Measurements from ENCODE around the gene DDC.

DDC gene

DNA sequence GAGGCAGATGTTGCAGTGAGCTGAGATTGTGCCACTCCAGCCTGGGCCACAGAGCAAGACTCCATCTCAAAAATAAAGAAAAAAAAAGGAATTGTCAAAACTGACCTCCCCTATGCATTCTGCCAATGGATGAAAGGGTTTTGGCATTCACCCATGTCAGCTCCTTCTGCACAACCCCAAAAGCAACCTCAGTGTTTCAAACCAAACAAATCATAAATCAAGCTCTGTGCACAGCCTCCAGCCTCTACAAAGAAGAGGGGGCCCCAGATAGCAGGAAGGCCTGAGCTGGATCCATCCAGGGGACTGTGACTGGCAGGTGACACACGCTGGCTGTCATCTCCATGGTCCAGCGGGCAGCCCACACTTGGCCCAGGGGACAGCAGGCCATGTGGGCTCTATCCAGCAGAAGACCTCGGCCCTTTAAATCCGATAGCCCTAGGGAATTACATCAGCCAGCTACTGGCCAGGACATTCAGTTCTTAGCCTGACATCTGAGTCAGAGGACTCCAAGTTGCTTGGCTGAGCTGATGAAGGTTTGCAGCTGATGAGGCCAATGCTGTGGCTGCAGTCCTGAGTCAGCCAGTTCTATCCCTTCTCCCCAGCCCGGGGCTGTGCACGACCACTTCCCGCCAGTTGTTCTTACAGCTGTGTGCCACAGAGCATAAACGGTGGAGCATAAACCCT is 63.1 kb downstream of the DDC start:
- H3K4me3 ChIP-seq (ENCODE audit: low read length), result no peak overlapping the region
- TF ChIP-seq ZNF274 (IDR thresholded peaks at IDR 0.05; ENCODE audit: low read depth, low read length), result no peak

DNA sequence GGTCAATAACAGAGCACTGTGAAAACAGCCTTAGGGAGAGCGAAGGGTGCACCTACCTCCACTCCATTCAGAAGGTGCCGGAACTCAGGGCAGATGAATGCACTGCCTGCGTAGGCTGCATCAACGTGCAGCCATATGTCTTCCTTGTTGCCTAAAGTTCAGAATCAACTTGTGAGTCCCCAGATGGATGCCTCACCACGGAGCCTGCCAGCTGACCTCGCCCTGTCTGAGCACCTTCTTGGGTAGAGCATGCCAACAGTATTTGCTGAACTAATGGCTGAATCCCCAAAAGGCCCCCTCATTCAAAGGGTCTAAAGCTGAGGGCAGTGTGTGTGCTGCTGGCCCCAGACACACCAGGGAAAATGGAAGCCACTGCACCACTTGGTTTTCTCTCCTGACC is 66.1 kb downstream of the DDC start:
- H3K4me3 ChIP-seq (ENCODE audit: low read length), result no peak overlapping the region
- TF ChIP-seq ZNF274 (IDR thresholded peaks at IDR 0.05; ENCODE audit: low read depth, low read length), result no peak

DNA sequence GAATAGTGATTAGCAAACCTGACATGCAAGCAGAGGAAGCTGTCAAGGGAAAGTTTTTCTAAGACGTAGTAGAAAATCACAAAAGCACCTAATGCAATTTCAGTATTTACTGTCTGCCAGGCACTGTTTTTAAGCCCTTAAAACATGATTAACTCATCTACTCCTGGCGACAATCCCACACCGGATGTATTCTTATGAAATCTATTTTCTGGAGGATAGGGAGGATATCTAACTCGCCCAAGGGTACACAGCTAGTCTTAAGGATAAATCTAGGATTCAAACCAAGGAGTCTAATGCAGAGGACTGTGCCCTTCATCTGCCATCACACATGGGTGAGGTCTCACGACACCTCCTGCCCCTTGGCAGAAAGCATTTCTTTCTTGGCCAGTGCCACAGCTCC is 67.2 kb downstream of the DDC start:
- no peak for TF ChIP-seq ZNF274 (IDR thresholded peaks at IDR 0.05; ENCODE audit: low read depth, low read length)
- H3K4me3 ChIP-seq (ENCODE audit: low read length), result no peak overlapping the region

DNA sequence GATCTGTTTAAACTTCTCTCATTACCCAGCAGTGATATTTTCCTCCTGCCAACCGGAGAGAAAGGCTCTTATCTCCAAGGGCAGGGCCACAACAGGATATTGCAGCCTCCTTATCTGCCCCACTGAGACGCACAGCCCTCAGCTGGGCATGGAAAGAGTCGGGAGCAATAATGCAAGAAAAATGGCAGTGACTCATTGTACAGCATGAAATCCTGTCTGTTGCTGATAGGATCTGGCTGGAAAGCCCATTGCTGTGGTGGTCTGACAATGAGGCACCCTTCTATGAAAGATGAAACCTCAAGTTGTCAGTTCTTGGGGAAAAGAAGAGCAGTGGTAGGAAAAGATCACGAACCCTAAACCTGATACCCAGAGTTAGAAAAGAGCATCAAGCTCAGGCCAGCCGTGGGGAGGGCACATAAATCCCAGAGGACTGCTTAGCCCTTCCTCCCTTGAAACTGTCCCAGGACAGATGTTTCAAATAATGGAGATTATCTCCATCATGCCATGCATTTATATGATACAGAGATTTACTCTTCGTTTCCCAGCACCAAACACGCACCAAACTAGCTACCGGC is 68.0 kb downstream of the DDC start:
- TF ChIP-seq ZNF274 (IDR thresholded peaks at IDR 0.05; ENCODE audit: low read depth, low read length), result no peak
- no peak overlapping the region for H3K4me3 ChIP-seq (ENCODE audit: low read length)

DNA sequence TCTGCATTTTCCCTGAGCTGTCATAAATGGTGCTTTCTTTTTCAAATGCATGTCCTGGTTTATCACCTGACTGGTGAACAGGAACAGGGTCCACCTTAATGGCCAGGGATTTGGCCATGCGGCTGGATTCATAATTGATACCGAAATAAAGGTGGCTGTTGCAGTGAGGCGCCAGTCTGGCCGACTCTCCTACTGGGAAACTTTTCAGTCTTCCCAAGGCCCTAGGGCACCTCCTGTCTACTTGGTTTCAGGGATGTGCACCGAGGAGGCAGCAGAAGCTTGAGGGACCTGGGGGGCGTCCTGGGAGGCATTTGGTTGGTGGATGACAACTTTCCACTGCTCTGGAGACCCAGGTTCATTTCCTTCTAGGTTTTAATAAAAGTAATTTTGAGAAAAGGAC is 68.6 kb downstream of the DDC start:
- TF ChIP-seq ZNF274 (IDR thresholded peaks at IDR 0.05; ENCODE audit: low read depth, low read length), result no peak

DNA sequence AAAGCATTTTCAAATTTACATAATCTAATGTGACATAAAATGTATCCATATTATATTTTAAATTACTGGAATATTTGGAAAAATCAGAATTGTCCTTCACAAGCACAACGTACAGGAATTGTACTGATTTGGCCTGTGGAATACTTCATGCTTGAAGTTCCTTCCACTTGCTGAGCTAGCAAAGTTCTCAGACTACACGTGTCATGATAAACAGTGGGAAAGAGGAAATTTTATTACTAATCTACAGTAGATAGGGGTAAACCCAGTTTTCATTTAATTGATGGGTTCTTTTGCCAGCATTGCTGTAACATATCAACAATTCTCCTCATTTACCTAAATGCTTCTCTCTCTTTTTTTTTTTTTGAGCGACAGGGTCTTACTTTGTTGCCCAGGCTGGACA is 69.5 kb downstream of the DDC start:
- no peak overlapping the region for H3K4me3 ChIP-seq (ENCODE audit: low read length)
- TF ChIP-seq ZNF274 (IDR thresholded peaks at IDR 0.05; ENCODE audit: low read depth, low read length), result no peak

More for the DNA sequence above, 68.6 kb downstream of the DDC start:
- H3K4me3 ChIP-seq (ENCODE audit: low read length), result no peak overlapping the region

DNA sequence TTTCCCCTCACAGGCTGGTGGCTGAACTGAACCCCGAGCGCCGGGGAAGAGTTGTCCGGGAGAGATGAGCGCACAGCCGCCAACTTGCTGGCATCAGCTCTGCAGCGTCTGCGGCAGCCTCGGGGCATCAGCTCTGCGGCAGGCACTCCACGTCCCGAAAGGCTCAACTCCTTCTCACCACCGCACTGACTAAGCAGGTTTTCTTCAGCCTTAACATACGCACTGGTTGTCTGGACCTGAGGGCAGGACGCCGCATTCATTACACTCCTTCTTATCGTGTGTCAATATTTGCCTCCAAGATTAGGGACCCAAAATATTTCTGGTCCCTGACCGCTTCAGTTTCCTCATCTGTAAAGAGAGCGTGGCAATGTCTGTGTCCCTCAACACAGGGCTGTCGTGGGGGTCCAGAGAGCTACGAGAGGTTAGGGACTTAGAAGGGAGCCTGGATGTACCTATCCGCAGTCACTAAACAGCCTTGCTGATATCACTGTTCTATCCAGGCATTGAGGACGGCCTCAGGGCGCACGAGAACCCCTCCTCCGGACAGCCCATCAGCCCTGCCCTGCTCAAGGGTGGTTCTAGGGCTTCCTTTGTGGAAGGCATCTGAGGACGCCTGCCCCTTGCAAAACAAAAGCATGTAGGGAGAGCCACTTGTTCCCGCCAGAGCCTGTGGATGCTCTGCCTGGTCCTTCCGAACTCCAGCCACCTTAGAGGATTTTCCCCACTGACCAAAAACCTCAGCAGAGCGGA is 72.3 kb downstream of the DDC start:
- TF ChIP-seq ZNF274 (IDR thresholded peaks at IDR 0.05; ENCODE audit: low read depth, low read length), result no peak
- H3K4me3 ChIP-seq (ENCODE audit: low read length), result no peak overlapping the region

DNA sequence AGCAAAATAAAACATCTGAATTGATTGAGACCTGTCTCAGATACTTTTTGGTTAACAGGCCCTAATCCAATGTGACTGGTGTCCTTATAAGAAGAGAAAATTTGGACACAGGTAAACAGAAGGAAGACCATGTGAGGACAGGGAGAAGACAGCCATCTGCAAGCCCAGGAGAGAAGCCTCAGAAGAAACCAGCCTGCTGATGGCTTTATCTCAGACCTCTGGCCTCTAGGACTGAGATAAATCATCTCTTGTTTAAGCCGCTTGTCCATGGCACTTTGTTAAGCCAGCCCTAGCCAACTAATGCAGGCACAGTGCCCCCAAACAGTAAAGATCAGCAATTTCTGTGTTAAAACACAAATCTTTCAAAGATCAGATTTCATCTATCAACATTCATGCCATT is 73.3 kb downstream of the DDC start:
- no peak overlapping the region for H3K4me3 ChIP-seq (ENCODE audit: low read length)
- no peak for TF ChIP-seq ZNF274 (IDR thresholded peaks at IDR 0.05; ENCODE audit: low read depth, low read length)

DNA sequence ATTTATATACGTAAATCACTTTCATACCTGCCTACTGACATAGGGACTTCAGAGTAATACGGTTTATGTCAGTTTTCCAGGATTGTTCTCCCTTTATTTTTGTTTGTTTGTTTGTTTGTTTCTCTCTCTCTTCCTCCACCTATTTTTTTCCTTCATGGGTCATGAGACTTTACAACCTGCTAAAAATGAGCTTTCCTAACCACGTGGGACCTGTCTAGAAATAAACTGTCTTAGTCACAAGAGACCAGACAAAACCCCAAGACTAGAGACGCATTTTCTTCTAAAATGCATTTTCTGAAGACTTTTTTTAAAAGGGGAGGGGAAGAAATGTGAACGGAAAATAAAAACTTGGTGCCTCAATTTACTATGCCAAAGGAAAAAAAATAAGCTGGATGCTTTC is 74.0 kb downstream of the DDC start:
- TF ChIP-seq ZNF274 (IDR thresholded peaks at IDR 0.05; ENCODE audit: low read depth, low read length), result no peak

DNA sequence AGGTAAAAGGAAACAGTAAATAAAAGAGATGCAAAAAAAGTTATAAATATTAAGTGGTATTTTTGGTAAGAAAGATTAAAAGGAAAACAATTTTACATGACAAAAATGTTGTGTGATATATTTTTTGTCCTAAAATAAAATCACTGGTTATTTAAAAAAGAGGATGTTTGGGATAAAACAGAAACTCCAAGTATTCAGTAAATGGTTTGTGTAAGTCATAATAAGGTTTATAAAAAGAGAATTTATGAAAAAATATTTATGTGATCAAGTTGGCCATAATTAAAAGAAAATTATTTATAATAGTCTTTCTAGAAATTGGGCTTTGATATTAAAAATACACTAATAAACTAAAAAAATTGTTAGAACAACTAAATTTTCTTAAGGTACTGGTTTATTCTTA is 76.8 kb downstream of the DDC start:
- no peak for TF ChIP-seq ZNF274 (IDR thresholded peaks at IDR 0.05; ENCODE audit: low read depth, low read length)
- no peak overlapping the region for H3K4me3 ChIP-seq (ENCODE audit: low read length)

More for the DNA sequence above, 74.0 kb downstream of the DDC start:
- H3K4me3 ChIP-seq (ENCODE audit: low read length), result no peak overlapping the region

DNA sequence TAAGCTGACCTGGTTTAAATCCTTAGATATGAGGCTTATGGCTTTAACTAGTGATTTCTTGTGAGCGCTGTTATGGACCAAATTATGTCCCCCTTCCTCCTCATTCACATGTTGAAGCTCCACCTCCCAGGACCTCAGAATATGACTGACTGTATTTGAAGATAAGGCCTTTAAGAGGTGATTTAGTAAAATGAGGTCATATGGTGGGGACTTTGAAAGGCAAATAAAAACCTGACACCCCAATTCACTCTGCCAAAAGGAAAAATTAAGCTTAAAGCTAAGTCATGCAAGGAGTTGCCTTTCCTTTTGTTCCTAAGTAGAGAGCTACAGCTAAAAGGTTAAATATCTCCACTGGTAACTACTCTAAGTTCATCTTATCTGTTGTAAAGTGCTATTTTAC is 78.7 kb downstream of the DDC start:
- no peak overlapping the region for H3K4me3 ChIP-seq (ENCODE audit: low read length)
- no peak for TF ChIP-seq ZNF274 (IDR thresholded peaks at IDR 0.05; ENCODE audit: low read depth, low read length)

DNA sequence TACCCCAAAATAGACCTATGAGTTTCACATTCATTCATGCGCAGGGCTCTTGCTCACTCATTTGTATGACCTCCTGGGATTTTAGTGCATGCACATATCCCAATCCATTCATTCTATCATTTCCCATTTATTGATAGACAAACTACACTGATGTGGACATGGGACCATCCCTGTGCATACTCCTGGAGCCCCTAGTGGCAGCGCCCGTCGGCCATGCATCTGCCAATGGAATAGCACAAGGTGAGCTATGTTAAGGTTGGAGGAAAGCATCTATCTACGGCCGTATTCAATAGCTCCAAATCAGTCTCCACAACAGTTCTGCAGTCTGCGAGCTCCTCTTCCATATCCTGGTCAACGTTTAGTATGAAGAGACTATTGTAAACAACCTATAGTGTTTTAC is 83.3 kb downstream of the DDC start:
- H3K4me3 ChIP-seq (ENCODE audit: low read length), result no peak overlapping the region

DNA sequence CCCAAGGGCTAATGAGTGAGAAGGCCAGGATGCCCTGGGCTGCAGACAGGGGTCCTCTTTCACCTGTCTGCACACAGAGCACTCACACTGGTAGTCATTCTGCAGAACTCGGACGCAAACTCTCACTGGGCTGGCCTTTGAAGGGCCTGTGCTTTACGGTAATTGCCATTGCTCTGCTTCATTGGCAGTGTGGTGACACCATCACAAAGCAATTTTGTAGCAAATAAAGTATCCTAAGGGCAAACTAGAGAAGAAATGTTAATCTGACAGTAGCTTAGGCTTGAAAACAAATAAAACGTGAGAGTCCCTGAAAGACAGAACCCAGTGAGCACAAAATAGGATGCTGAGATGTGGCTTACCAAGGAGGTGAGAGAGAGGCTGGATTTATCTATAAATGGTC is 84.4 kb downstream of the DDC start:
- no peak overlapping the region for H3K4me3 ChIP-seq (ENCODE audit: low read length)
- no peak for TF ChIP-seq ZNF274 (IDR thresholded peaks at IDR 0.05; ENCODE audit: low read depth, low read length)

More for the DNA sequence above, 83.3 kb downstream of the DDC start:
- TF ChIP-seq ZNF274 (IDR thresholded peaks at IDR 0.05; ENCODE audit: low read depth, low read length), result no peak

DNA sequence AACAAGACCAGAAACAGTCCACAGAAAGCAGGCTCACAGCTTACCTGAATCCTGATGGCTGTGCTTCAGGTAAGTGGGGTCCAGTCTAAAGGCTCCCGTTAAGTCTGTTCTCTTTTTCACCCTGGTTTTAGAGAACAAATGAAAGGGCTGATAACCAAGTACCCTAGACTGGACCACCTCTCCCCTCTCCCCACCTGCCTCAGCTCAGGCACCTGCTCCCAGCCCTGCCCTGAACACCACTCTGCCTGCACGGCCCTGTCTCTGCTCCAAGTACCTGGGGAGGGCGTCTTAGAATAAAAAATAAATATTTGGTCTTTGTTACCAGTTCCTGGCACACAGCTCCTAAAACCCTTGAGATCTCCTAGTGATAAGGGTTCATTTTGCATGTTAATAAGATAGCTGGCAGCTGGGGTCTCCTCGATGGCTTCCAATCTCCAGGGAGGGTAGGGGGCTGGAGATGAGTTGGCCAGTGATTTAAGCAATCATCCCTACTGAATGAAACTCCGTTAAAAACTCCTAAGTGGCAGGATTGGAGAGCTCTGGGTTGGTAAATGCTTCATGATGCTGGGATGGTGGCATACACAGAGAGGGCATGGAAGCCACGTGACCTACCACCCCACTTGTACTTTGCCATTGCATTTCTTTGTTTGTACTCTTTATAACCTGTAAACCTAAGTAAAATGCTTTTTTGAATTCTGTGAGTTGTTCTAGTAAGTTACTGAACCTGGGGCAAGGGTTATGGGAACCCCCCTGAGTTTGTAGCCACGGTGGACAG is 85.3 kb downstream of the DDC start:
- H3K4me3 ChIP-seq (ENCODE audit: low read length), result no peak overlapping the region
- no peak for TF ChIP-seq ZNF274 (IDR thresholded peaks at IDR 0.05; ENCODE audit: low read depth, low read length)
